GM19455 (cell line): ENCODE measurements around the gene CD86.
"Not testable (repeated sequence)": the region's sequence is repeated elsewhere in the genome, so short reads cannot be mapped to it uniquely, and the experiment has no call there.

Source experiments
- ATAC-seq: cut with Tn5 transposase; IDR thresholded peaks from one replicate; pipeline ENCODE4 v1.9.1; 2021; ENCODE audit not compliant: unreplicated experiment

The CD86 gene

DNA sequence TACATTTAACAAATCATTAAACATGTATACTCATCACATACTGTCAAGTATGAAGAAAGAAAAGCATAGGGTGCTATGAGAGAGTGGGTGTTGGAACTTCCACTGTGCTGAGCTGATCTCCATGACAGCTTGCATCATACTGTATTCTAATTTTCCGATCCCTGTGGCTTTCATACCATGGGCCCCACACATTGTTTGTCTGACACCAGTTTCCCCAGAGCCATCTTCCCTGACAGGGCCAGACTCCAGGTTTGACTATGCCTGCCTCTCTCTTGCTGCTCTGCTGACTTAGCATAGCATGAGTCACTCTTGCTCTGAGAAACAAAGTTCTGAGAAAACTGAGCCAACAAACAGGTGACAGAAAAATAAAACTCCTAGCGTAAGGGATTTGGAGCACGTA is 91.3 kb downstream of the CD86 start:
- ATAC-seq, result peak; percentile 75

DNA sequence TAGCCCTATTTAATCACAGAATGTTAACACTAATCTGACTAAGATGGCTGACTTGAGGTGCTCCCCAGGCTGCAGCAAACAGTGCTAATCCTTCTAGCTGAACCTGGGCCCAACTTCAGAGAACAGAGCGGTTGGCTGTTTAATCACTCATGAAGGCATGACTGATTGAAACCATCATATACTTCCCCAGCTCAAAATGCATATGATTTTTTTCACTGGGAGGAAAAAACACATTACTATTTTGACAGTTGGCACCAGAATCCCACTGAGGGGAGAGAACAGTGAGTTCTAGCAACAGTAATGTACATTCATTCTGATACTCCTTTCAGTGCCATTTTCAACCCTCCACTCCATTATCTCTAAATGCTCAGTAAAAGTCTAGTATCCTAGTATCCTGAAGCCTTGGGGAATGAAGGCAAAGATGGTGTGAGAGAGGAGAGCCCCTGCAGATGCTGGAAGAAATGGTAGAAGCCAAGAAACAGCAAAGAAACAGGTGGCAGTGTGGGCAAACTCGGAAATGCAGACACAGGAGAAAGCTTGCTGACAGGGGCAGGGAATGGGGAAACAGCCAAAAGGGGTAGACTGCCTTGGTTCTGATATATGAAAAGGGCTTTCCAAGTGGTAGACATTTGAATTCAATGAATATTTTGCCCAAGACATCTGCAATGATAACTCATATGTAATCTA is 93.9 kb downstream of the CD86 start:
- ATAC-seq, result no peak

DNA sequence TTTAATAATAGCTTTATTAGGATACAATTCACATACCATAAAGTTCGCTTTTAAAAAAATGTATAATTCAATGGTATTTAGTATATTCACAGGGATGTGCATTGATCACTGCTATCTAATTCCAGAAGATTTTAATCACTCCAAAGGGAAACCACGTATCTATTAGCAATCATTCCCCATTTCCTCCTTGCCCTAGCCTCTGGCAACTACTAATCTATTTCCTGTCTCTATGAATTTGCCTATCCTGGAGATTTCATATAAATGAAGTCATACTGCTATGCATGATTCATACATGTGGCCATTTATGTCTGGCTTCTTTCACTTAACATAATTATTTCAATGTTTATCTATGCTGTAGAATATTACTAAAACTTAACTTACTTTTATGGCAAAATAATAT is 96.3 kb downstream of the CD86 start:
- no peak for ATAC-seq

DNA sequence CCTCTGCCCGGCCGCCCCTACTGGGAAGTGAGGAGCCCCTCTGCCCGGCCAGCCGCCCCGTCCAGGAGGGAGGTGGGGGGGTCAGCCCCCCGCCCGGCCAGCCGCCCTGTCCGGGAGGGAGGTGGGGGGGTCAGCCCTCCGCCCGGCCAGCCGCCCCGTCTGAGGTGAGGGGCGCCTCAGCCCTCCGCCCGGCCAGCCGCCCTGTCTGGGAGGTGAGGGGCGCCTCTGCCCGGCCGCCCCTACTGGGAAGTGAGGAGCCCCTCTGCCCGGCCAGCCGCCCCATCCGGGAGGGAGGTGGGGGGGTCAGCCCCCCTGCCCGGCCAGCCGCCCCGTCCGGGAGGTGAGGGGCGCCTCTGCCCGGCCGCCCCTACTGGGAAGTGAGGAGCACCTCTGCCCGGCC is 109.8 kb downstream of the CD86 start:
- not testable (repeated sequence) for ATAC-seq

DNA sequence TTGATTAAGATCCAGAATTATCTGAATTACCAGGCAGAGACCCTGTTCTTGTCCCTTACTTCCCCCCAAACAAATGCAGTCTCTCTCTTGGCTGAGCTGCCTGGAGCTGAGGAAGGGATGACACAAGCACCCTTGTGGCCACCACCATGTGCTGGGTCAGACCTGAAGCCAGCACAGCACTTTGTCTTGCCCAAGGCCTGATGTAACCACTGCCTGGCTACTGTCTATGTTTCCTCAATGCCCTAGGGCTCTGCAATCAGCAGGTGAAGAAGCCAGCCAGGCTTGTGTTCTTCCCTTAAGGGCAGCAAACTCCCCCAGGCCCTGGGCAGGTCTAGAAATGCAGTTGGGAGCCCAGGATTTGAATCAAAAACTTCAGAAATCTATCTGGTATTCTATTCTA is 112.5 kb downstream of the CD86 start:
- no peak for ATAC-seq

DNA sequence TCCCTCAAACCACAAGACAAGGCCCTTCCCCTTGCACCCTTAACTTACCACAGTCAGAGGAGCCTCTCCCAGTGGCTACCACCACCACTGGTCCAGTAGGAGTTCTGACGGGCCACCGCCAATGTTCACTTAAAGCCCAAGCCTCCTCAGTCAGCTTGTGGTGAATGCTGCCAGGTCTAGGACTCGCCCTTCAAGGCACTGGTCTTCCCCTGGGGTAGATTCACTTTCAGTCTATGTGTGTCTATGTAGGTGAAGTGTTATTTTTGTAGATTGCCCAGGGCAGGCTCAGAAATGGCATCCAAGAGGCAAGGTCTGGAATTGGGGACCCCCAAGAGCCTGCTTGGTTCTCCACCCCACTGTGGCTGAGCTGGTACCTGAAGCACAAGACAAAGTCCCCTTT is 112.9 kb downstream of the CD86 start:
- no peak for ATAC-seq

DNA sequence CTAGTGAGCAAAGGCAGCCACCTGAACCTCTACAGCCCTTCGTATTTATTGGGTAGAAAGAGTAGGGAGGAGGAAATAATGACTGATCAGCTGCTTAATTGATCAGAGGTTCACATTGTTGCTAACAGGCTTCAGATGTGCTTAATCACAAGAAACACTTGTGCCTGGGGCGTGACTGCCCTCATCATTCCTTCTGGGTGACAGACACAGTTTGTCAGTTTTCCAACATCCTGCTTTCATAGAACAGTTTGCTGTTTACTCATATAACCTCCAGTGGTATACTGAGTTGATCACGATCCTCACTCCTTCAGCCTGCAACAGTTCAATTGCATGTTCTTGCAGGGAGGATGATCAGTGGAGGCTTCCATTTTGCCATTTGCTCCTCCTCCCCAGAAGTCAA is 114.7 kb downstream of the CD86 start:
- ATAC-seq, result no peak
